ENCODE data around the gene HES7.

HES7 gene

DNA sequence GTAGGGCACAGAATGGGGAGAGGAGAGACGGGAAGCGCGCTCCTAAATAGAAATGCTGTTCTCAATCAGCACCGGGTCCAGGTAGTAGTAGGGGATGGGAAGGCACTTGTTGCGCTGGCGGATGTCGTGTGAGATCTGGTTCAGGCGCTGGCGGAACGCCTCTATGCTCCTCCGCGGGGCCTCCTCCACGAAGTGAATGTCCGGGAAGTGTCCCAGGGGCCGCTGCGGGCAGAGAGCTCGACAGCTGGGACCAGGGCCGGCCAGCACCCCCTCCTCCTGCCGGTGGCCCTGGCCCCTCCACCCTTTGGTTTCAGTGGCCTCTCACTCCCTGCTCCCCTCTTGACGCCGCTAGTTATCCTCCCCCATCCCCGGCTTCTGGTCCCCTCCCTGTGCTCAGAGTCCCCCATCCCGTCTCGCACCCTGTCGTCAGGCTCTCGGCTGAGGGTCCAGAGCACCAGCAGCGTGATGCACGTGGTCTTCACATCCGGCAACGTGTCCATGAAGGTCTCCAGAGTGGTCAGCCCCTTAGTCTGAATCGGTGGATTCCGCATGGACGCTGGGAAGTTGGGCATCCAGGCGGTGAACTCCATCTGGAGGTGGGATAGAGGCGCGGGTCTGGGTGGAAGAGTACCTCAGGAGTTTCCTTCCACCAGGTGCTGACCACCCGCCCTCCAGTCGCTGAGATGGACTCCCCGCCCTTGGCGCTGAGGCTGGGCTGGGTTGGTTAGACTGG, 51.0 kb downstream of the HES7 start:
- TF ChIP-seq, protein P1, sequence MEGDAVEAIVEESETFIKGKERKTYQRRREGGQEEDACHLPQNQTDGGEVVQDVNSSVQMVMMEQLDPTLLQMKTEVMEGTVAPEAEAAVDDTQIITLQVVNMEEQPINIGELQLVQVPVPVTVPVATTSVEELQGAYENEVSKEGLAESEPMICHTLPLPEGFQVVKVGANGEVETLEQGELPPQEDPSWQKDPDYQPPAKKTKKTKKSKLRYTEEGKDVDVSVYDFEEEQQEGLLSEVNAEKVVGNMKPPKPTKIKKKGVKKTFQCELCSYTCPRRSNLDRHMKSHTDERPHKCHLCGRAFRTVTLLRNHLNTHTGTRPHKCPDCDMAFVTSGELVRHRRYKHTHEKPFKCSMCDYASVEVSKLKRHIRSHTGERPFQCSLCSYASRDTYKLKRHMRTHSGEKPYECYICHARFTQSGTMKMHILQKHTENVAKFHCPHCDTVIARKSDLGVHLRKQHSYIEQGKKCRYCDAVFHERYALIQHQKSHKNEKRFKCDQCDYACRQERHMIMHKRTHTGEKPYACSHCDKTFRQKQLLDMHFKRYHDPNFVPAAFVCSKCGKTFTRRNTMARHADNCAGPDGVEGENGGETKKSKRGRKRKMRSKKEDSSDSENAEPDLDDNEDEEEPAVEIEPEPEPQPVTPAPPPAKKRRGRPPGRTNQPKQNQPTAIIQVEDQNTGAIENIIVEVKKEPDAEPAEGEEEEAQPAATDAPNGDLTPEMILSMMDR (IDR thresholded peaks at IDR 0.05; ENCODE audit: low read depth, low read length): no peak
- H3K4me3 ChIP-seq (ENCODE audit: low read depth, low read length): no peak overlapping the region

DNA sequence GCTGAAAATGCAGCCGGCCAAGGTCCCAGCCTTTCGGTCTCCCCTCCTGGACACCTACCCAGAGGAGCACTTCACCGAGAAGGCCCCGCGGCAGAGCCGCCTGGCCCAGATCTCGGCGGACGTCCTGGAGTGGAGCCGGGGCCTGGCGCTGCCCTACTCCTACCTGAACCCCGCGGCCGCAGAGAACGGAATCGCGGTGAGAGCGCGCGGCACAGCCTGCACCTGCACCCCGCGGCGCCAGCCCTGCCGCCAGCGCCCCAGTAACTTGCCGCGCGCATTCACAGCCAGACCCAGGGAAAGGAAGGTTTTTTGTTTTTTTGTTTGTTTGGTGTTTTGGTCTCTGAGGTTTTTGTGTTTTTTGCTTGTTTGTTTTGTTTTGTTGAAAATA, 51.6 kb downstream of the HES7 start:
- TF ChIP-seq, protein P1 (IDR thresholded peaks at IDR 0.05; ENCODE audit: low read depth, low read length): no peak
- H3K4me3 ChIP-seq (ENCODE audit: low read depth, low read length): no peak overlapping the region

DNA sequence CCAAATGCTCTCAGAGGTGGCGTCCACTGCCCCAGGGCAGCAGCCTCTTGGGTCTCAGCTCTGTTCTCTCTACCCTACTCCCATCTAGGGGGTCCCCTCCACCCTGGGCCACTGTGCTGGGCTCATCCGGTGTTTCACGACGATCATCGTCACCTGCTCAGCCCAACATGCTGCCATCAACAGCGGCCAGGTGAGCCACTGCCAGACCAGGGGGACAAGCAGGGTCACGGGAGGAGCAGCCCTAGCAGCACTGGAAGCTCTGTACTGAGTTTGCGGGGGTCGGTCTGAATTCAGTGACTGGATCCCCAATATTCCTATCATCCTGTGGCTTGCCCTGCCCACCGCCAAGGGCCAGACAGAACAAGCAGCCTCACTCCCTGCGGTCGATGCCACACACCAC, 52.4 kb downstream of the HES7 start:
- TF ChIP-seq, protein P1 (IDR thresholded peaks at IDR 0.05; ENCODE audit: low read depth, low read length): no peak
- H3K4me3 ChIP-seq (ENCODE audit: low read depth, low read length): no peak overlapping the region
